ENCODE measurements around the gene HCN2. TPM values are rescaled to one million over a fixed set of nuclear protein-coding genes. Genes with fewer than 3 reads are reported as not detected.
A peak's percentile ranks its signal among the peaks of the same experiment; 100 is the strongest.

The HCN2 gene
- total and polyA plus RNA-seq, 7 donors, result 0.04 to 0.13 (median 0.07) TPM; not detected in 3

- H3K27ac ChIP-seq, result no peak overlapping the region
- intact Hi-C loops (cut with DNase I), result no loop called here
- no peaks in the 10 kb centered on the region for H3K9me3 ChIP-seq
- no peak for DNase-seq
- peaks cover 8 to 35% of the 10 kb centered on the region in 2 donors for H3K36me3 ChIP-seq (ENCODE audit: insufficient read depth in 1 of 2, low read depth in 1 of 2)
- TF ChIP-seq, protein P1, sequence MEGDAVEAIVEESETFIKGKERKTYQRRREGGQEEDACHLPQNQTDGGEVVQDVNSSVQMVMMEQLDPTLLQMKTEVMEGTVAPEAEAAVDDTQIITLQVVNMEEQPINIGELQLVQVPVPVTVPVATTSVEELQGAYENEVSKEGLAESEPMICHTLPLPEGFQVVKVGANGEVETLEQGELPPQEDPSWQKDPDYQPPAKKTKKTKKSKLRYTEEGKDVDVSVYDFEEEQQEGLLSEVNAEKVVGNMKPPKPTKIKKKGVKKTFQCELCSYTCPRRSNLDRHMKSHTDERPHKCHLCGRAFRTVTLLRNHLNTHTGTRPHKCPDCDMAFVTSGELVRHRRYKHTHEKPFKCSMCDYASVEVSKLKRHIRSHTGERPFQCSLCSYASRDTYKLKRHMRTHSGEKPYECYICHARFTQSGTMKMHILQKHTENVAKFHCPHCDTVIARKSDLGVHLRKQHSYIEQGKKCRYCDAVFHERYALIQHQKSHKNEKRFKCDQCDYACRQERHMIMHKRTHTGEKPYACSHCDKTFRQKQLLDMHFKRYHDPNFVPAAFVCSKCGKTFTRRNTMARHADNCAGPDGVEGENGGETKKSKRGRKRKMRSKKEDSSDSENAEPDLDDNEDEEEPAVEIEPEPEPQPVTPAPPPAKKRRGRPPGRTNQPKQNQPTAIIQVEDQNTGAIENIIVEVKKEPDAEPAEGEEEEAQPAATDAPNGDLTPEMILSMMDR (IDR thresholded peaks at IDR 0.05), result no peak
- no peak overlapping the region for H3K4me3 ChIP-seq
- peaks cover under 1% of the 10 kb centered on the region for H3K4me1 ChIP-seq
- ATAC-seq, result no peak
- 67 to 79% (median 69%) methylated on average over 27 to 28 of the region's 28 CpGs for WGBS, 3 donors
- no peaks in the 10 kb centered on the region for H3K27me3 ChIP-seq (ENCODE audit: insufficient read depth in 3 of 3, low read length in 2 of 3)
These were observed 54.7 kb downstream of the HCN2 start for GRCh38 chr19:644363-644762.

DNA sequence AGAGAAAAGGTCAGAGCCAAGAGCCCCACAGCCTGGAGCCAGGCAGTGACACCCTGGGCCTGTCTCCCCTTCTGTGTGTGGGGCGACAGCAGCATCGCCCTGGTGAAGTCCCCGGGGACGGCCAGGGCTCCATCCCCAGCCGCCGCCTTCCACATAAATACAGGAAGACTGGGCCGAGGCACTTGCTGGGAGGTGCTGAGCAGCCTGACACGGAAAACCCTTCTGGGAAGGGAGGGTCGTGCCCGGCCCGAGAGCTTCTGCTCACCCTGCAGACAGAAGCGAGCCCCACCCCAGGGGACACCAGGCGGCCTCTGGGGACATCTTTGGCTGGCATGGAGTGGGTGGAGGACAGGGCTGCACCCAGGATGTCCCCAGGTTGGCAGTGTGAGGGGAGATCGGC lies 55.1 kb downstream of the HCN2 start:
- WGBS, 3 donors, result 81 to 83% (median 83%) methylated on average over 13 to 14 of the region's 14 CpGs
- peak in 1 of 2 donors; percentile 14 for DNase-seq
- H3K4me3 ChIP-seq, result no peak overlapping the region
- H3K9me3 ChIP-seq, result no peaks in the 10 kb centered on the region
- H3K27me3 ChIP-seq (ENCODE audit: insufficient read depth in 3 of 3, low read length in 2 of 3), result no peaks in the 10 kb centered on the region
- H3K4me1 ChIP-seq, result no peaks in the 10 kb centered on the region
- intact Hi-C loops (cut with DNase I), result no loop called here
- no peak for ATAC-seq
- TF ChIP-seq, protein P1 (IDR thresholded peaks at IDR 0.05), result no peak
- H3K27ac ChIP-seq, result no peak overlapping the region
- H3K36me3 ChIP-seq (ENCODE audit: insufficient read depth in 1 of 2, low read depth in 1 of 2), result peaks cover 8 to 39% of the 10 kb centered on the region in 2 donors

DNA sequence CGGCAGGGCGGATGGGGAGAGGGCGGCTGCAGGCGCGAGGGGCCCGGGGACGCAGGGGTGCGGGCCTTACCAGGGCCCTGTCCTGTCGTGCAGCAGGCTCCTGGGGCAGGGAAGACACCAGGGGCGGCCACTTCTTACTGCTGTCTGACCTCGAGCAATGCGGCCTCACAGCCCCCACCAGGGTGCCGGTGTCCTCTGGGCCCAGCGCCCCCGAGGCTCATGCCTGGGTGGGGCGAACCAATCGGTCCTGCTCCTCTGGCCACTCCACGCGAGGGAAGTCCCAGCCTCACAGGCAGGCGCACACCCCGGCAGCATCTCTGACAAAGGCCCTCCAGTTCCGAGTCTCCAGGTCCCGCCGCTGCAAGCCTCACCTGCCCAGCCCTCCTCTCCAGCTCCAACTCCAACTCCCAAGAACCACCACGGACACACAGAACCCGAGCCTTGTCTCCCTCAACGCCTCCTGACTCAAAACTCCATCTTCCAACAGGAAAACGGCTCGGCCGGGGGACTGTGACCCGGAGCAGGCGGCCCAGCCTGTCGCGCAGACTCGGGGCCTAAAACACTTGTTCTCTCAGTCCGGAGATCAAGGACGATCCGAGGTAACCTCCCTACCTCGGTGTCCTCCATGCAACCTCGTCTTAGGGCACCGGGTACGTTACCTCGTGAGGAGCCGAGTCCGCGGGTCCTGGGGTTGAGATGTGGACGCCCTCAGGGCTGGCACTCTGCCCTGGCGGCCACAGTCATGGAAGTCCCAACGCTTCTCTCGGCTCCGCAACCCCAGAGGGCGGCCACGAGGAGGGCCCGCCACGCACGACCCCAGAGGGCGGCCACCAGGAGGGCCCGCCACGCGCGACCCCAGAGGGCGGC lies 56.5 kb downstream of the HCN2 start:
- Histone ChIP-seq H3K4me3 (no peak overlapping the region), H3K4me1 (no peaks in the 10 kb centered on the region), H3K36me3 (ENCODE audit: insufficient read depth in 1 of 2, low read depth in 1 of 2) (peaks cover 8 to 46% of the 10 kb centered on the region in 2 donors), H3K27ac (no peak overlapping the region), H3K9me3 (no peaks in the 10 kb centered on the region), H3K27me3 (ENCODE audit: insufficient read depth in 3 of 3, low read length in 2 of 3) (no peaks in the 10 kb centered on the region)
- peak in 1 of 4 donors; percentile 18 for ATAC-seq
- DNase-seq, result peak in 1 of 2 donors; percentile 18
- intact Hi-C loops (cut with DNase I), result no loop called here
- TF ChIP-seq, protein P1 (IDR thresholded peaks at IDR 0.05), result no peak
- WGBS, 3 donors, result 92 to 94% (median 93%) methylated on average over 60 to 62 of the region's 62 CpGs

GRCh38 chr19:646779-647565 lies 57.3 kb downstream of the HCN2 start:
- intact Hi-C loops (cut with DNase I), result no loop called here
- peak in 1 of 2 donors; percentile 13 for DNase-seq
- no peak for ATAC-seq
- H3K27me3 ChIP-seq (ENCODE audit: insufficient read depth in 3 of 3, low read length in 2 of 3), result no peaks in the 10 kb centered on the region
- H3K4me1 ChIP-seq, result no peaks in the 10 kb centered on the region
- H3K36me3 ChIP-seq (ENCODE audit: insufficient read depth in 1 of 2, low read depth in 1 of 2), result peaks cover 8 to 55% of the 10 kb centered on the region in 2 donors
- WGBS, 3 donors, result 91 to 94% (median 91%) methylated on average over 48 of the region's 48 CpGs
- no peaks in the 10 kb centered on the region for H3K9me3 ChIP-seq
- no peak overlapping the region for H3K4me3 ChIP-seq
- TF ChIP-seq, protein P1 (IDR thresholded peaks at IDR 0.05), result no peak
- H3K27ac ChIP-seq, result no peak overlapping the region
